Astrocyte of the spinal cord (primary cell): ENCODE results near the gene SLC1A7.

ENCODE experiments used
- DNase-seq: peaks from one replicate; pipeline ENCODE4 v3.0.0; 2011; ENCODE audit warnings: low read depth, low spot score
- H3K4me3 ChIP-seq: 2 replicates; pipeline ENCODE4 v1.5.1; 2011; ENCODE audit warnings: low read depth, mild to moderate bottlenecking, low read length, moderate library complexity
- CTCF ChIP-seq: IDR thresholded peaks from 2 replicates; pipeline ENCODE4 v1.5.1; 2012; ENCODE audit warnings: low read depth, mild to moderate bottlenecking, low read length, inconsistent platforms
- in situ Hi-C: cut with HindIII; loops from 2 replicates; pipeline ENCODE4 v1.10.0; 2017; ENCODE audit warnings: low sequenced_read_pairs

Gene SLC1A7

GRCh38 chr1:53174971-53175913 is 32.8 kb upstream of the SLC1A7 start:
- TF ChIP-seq CTCF: no peak
- no peak overlapping the region for H3K4me3 ChIP-seq
- in situ Hi-C loops: no loop called here
- peak; percentile 29 for DNase-seq

- in situ Hi-C loops: no loop called here
- H3K4me3 ChIP-seq: no peak overlapping the region
- DNase-seq: no peak
- peak; percentile 15 for TF ChIP-seq CTCF
Measured at GRCh38 chr1:53172426-53173128, 30.1 kb upstream of the SLC1A7 start.

- no peak overlapping the region for H3K4me3 ChIP-seq
- TF ChIP-seq CTCF: no peak
- no peak for DNase-seq
- in situ Hi-C loops: no loop called here
Measured at GRCh38 chr1:53166912-53167311, 24.5 kb upstream of the SLC1A7 start.

GRCh38 chr1:53166366-53166765 is 23.9 kb upstream of the SLC1A7 start:
- DNase-seq: no peak
- no peak for TF ChIP-seq CTCF
- in situ Hi-C loops: no loop called here
- H3K4me3 ChIP-seq: no peak overlapping the region

- in situ Hi-C loops: no loop called here
- no peak overlapping the region for H3K4me3 ChIP-seq
- no peak for DNase-seq
- TF ChIP-seq CTCF: no peak
Measured at GRCh38 chr1:53165408-53165961, 23.0 kb upstream of the SLC1A7 start.

GRCh38 chr1:53163291-53163768 is 20.9 kb upstream of the SLC1A7 start:
- H3K4me3 ChIP-seq: no peak overlapping the region
- DNase-seq: no peak
- TF ChIP-seq CTCF: no peak
- in situ Hi-C loops: no loop called here
